Thoracic aorta (tissue), 2 donors: ENCODE measurements around the gene WNT6. TPM values are rescaled to one million over a fixed set of nuclear protein-coding genes. Genes with fewer than 3 reads are reported as not detected.

ENCODE experiments used
- ATAC-seq: fragments of 150-250 bp; one replicate; pipeline ENCODE4 v1.8.0; 2017; ENCODE audit warnings: low read depth; ENCODE audit not compliant: insufficient number of reproducible peaks, low FRiP score
- DNase-seq: peaks from one replicate; pipeline ENCODE4 v3.0.0-alpha.2; 2020; ENCODE audit warnings: low spot score
- H3K27ac ChIP-seq, 2 donors: fragments of 200-600 bp; sonication (generic); 1 replicate in 1 of 2; 2 replicates in 1 of 2; pipeline ENCODE4 v1.5.1; 2016; ENCODE audit warnings: mild to moderate bottlenecking in 2 of 2, moderate library complexity in 2 of 2
- H3K27me3 ChIP-seq: fragments of 200-600 bp; sonication (generic); replicated peaks from 2 replicates; pipeline ENCODE4 v1.6.0; 2016; ENCODE audit warnings: mild to moderate bottlenecking; ENCODE audit not compliant: insufficient read depth
- H3K36me3 ChIP-seq: fragments of 200-600 bp; sonication (generic); one replicate; pipeline ENCODE4 v1.5.1; 2016
- H3K4me1 ChIP-seq, 2 donors: fragments of 200-600 bp; sonication (generic); 1 replicate in 1 of 2; 2 replicates in 1 of 2; pipeline versions ENCODE4 v1.5.1 to v1.6.0; 2016; ENCODE audit warnings: low read depth in 2 of 2, mild to moderate bottlenecking in 1 of 2; ENCODE audit not compliant: control insufficient read depth in 1 of 2
- H3K4me3 ChIP-seq: fragments of 200-600 bp; sonication (generic); 2 replicates; pipeline ENCODE4 v1.5.1; 2016; ENCODE audit warnings: mild to moderate bottlenecking
- H3K9me3 ChIP-seq: fragments of 200-600 bp; sonication (generic); 2 replicates; pipeline ENCODE4 v1.5.1; 2016
- total RNA-seq, 2 donors: library from RNA; depleted of rRNA; stranded (reverse); fragments of >200 nt; gene quantifications; one replicate each; pipeline versions ENCODE4 v1.1.0 to v1.2.3, GENCODE V29; 2016
- TF ChIP-seq, protein P1 (sequence below): fragments of 200-600 bp; sonication (generic); IDR thresholded peaks from one replicate; pipeline ENCODE4 v1.5.1; 2019; ENCODE audit warnings: antibody characterized with exemption

WNT6 gene
- total RNA-seq, 2 donors from 2014 or later: 0.27 to 2.5 TPM

DNA sequence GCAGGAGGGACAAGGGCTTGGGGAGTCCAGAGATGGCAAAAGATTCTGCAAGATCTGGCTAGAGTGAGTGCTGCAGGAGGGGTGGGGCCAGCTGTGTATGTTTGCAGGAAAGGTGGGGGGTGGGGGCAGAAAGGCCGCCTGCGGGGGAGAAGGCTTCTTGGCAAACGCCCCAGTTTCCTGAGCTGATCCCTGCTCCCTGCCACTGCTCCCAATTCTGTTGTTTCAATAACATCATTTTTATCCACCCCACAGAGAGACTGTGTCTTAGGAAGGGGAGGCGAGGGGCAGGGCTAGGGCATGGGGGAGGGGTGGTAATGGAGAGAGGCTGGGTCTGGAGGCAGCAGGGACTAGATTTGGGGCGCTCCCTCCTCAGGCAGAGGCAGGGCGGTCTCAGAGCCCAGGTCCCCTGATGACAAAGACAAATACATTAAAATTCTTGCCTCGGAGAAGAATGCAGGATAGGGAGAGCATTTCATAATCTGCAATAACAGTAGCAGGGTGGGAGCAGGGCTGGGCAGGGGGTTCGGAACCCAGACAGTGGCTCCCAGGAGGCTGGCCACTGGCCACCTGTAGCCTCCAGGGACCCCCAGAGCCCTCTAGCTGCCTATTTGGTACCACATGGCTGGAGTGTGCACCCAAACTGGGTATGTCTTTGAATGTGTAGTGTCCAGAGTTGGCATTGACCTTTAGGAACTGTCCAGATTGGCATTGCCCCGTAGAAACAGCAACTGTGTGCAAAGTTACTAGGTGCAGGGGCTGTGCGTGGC, 2.1 kb upstream of the WNT6 start:
- no peak overlapping the region for H3K4me3 ChIP-seq
- H3K9me3 ChIP-seq: no peaks in the 10 kb centered on the region
- H3K27ac ChIP-seq: no peak overlapping the region
- H3K27me3 ChIP-seq: peaks cover 22% of the 10 kb centered on the region
- H3K4me1 ChIP-seq: peaks cover 18 to 21% of the 10 kb centered on the region in 2 donors
- TF ChIP-seq, protein P1, sequence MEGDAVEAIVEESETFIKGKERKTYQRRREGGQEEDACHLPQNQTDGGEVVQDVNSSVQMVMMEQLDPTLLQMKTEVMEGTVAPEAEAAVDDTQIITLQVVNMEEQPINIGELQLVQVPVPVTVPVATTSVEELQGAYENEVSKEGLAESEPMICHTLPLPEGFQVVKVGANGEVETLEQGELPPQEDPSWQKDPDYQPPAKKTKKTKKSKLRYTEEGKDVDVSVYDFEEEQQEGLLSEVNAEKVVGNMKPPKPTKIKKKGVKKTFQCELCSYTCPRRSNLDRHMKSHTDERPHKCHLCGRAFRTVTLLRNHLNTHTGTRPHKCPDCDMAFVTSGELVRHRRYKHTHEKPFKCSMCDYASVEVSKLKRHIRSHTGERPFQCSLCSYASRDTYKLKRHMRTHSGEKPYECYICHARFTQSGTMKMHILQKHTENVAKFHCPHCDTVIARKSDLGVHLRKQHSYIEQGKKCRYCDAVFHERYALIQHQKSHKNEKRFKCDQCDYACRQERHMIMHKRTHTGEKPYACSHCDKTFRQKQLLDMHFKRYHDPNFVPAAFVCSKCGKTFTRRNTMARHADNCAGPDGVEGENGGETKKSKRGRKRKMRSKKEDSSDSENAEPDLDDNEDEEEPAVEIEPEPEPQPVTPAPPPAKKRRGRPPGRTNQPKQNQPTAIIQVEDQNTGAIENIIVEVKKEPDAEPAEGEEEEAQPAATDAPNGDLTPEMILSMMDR: no peak
- ATAC-seq (no peak), DNase-seq (no peak)
- no peaks in the 10 kb centered on the region for H3K36me3 ChIP-seq

DNA sequence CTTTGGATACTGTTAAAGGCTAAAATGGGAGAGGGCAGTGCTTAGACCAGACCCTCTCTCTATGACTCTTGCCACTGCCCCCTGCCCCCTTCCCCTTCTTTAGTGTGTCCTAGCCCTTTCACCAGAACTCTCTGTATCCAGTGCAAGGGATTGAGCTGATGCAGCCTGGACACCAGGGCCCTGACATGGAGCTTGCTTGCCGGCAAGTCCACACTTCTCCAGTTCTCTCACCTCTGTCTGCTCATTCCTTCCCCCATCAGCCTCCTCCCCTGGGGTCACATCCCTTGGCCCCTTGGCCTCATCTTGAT, 1.5 kb upstream of the WNT6 start:
- H3K27me3 ChIP-seq: peaks cover 22% of the 10 kb centered on the region
- no peaks in the 10 kb centered on the region for H3K36me3 ChIP-seq
- ATAC-seq (no peak), DNase-seq (no peak)
- TF ChIP-seq, protein P1: no peak
- no peak overlapping the region for H3K4me3 ChIP-seq
- H3K27ac ChIP-seq: no peak overlapping the region
- no peaks in the 10 kb centered on the region for H3K9me3 ChIP-seq
- peaks cover 18 to 21% of the 10 kb centered on the region in 2 donors for H3K4me1 ChIP-seq

DNA sequence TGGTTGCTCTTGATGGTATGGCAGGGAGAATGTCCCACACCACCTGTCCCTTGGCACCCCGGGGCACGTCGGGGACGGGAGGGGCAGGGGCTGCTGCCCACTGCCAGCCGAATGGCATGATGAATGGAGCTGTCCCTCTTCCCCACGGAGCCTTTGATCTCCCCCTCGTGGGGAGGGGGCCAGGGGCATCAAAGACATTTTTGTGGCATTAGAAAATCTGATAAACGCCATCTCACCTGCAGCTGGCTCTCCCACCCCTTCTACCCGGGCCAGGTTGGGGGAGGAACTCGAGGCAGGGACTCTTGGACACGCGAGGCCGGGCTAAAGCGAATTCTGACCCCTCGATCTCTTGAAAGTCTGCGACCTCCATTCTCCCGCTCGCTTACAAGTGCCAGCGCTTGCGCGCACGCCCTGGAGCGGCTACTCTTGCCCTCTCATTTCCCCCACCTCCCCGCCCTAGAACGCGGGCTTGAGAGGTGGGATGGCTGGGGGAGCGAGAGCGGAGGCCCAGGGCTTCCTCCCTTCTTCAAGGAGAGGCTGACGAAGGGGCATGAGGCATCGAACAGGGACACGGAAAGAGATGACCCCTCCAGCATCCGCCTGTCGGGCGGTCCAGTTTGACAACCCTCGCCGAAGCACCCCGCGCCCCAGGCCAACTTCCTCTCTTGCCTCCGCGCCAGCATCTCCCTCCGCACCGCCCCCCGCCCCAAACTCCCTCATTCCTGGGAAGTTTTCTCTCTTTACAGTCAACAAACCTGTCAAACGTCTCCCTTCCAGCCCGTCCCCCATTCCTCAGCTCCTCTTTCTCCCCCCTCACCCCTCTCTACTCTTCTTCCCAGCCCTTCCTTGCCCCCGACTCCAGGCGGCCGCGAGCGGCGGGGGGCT, 692 bp upstream of the WNT6 start:
- Histone ChIP-seq H3K4me1 (peaks cover 18 to 21% of the 10 kb centered on the region in 2 donors), H3K4me3 (peak overlapping the region; percentile 65), H3K27ac (no peak overlapping the region), H3K9me3 (no peaks in the 10 kb centered on the region), H3K36me3 (no peaks in the 10 kb centered on the region), H3K27me3 (peaks cover 22% of the 10 kb centered on the region)
- TF ChIP-seq, protein P1: no peak
- ATAC-seq: no peak
- DNase-seq: no peak

DNA sequence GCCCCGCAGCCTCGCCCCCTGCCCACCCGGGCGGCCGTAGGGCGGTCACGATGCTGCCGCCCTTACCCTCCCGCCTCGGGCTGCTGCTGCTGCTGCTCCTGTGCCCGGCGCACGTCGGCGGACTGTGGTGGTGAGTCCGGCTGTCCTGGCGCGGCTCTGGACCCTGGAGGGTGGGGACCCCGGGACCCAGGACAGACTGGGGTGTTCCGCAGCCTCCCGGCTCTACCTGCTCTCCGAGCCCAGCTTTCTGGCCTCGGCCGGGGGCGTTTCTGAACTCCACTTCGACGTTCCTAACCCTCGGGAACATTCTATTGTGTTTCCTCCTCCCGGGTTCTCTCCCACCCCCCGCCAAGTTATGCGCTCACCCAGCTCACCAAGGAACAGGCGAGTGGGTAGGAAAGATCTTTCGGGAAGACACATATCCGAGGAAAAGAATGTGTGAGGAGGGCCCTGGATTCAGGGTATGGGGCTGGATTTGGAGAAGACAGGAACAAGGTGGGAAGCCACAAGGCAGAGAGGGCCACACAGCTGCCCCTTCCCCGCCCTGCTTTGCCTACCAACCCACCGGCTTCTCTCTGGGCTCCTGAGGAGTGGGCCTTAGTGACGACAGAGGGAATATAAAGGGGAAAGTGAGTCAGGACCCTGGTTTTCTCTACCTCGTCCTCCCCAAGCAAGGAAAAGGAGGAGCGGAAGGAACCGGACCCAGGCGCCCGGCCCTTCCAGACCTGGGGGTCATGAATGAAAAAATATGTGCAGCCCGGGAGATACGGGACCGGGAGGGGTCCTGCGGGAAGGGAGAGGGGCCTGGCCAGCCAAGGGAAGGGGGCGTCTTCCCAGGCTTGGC, 605 bp downstream of the WNT6 start:
- TF ChIP-seq, protein P1: no peak
- H3K27ac ChIP-seq: peak overlapping the region in 1 of 2 donors; percentile 28
- ATAC-seq: no peak
- H3K9me3 ChIP-seq: no peaks in the 10 kb centered on the region
- H3K4me3 ChIP-seq: peak overlapping the region; percentile 65
- no peaks in the 10 kb centered on the region for H3K36me3 ChIP-seq
- peaks cover 22% of the 10 kb centered on the region for H3K27me3 ChIP-seq
- no peak for DNase-seq
- H3K4me1 ChIP-seq: peaks cover 18 to 21% of the 10 kb centered on the region in 2 donors
